ENCODE data around the gene TCF12.

TCF12 gene

GRCh38 chr15:56967336-56967735 lies 48.9 kb downstream of the TCF12 start:
- in situ Hi-C loops (cut with HindIII; ENCODE audit: low sequenced_read_pairs), result no loop called here
- DNase-seq (ENCODE audit: low read depth), result no peak
- H3K4me3 ChIP-seq (ENCODE audit: low read depth, low read length), result no peak overlapping the region
- TF ChIP-seq CTCF (IDR thresholded peaks at IDR 0.05; ENCODE audit: low read depth, low read length, missing control alignments), result no peak

GRCh38 chr15:56968256-56968655 lies 49.8 kb downstream of the TCF12 start:
- TF ChIP-seq CTCF (IDR thresholded peaks at IDR 0.05; ENCODE audit: low read depth, low read length, missing control alignments), result no peak
- in situ Hi-C loops (cut with HindIII; ENCODE audit: low sequenced_read_pairs), result no loop called here
- no peak for DNase-seq (ENCODE audit: low read depth)
- no peak overlapping the region for H3K4me3 ChIP-seq (ENCODE audit: low read depth, low read length)

- in situ Hi-C loops (cut with HindIII; ENCODE audit: low sequenced_read_pairs), result no loop called here
- TF ChIP-seq CTCF (IDR thresholded peaks at IDR 0.05; ENCODE audit: low read depth, low read length, missing control alignments), result no peak
- H3K4me3 ChIP-seq (ENCODE audit: low read depth, low read length), result no peak overlapping the region
Measured at GRCh38 chr15:56968821-56969220, 50.4 kb downstream of the TCF12 start.

GRCh38 chr15:56969265-56969895 lies 50.9 kb downstream of the TCF12 start:
- H3K4me3 ChIP-seq (ENCODE audit: low read depth, low read length), result no peak overlapping the region

More at GRCh38 chr15:56968821-56969220, 50.4 kb downstream of the TCF12 start:
- DNase-seq (ENCODE audit: low read depth), result no peak

GRCh38 chr15:56971571-56971970 lies 53.1 kb downstream of the TCF12 start:
- no peak for DNase-seq (ENCODE audit: low read depth)
- H3K4me3 ChIP-seq (ENCODE audit: low read depth, low read length), result no peak overlapping the region
- TF ChIP-seq CTCF (IDR thresholded peaks at IDR 0.05; ENCODE audit: low read depth, low read length, missing control alignments), result no peak
- in situ Hi-C loops (cut with HindIII; ENCODE audit: low sequenced_read_pairs), result no loop called here

More at GRCh38 chr15:56969265-56969895, 50.9 kb downstream of the TCF12 start:
- in situ Hi-C loops (cut with HindIII; ENCODE audit: low sequenced_read_pairs), result no loop called here
- DNase-seq (ENCODE audit: low read depth), result no peak
- no peak for TF ChIP-seq CTCF (IDR thresholded peaks at IDR 0.05; ENCODE audit: low read depth, low read length, missing control alignments)

- H3K4me3 ChIP-seq (ENCODE audit: low read depth, low read length), result no peak overlapping the region
- DNase-seq (ENCODE audit: low read depth), result no peak
- in situ Hi-C loops (cut with HindIII; ENCODE audit: low sequenced_read_pairs), result no loop called here
- TF ChIP-seq CTCF (IDR thresholded peaks at IDR 0.05; ENCODE audit: low read depth, low read length, missing control alignments), result no peak
Measured at GRCh38 chr15:56972016-56972415, 53.6 kb downstream of the TCF12 start.

Data from astrocyte of the cerebellum (primary cell).